Activated CD8-positive, alpha-beta memory T cell treated with anti-CD3 and anti-CD28 coated beads for 1 hour (primary cell): ENCODE data around the gene MED12L.
"Not testable (repeated sequence)": the region's sequence is repeated elsewhere in the genome, so short reads cannot be mapped to it uniquely, and the experiment has no call there.

Experiments
- DNase-seq, 2 donors: peaks; one replicate each; pipeline ENCODE4 v3.0.0-alpha.2; 2020; ENCODE audit warnings: low read depth in 1 of 2; ENCODE audit errors: extremely low read depth in 1 of 2

The MED12L gene

GRCh38 chr3:151209654-151210053, 124.2 kb downstream of the MED12L start:
- DNase-seq, result no peak

DNA sequence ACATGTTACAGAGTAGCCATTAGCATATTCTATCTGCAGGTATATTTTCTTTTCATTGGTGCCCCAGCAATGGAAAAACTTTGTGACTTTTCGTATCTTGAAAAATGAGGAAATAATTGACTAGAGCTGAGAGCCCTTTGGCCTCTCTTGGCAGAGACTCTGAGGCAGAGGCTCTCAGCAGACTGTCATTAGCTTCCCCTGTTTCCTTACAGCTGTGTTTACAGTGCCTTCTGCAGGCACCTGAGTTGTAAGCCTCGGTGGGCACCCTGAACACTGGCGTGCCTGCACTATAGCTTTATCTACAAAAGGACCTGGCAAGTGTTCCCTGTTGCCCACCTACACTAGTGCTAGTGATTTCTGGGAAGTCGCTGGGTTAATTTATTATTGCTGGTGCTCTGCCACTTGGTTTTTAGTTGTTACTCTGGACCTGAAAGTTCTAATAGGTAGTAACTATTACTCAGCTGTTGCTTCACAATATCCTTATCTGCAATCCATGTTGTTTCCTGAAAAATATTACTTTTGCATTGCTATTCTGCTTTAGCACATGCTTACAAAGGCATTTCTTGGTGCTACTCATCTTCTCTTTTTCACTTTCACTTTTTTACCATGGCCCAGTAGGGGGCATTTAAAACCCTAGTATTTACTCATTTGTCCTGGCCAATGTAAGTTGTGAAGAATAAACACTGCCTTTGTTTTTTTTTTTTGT, 125.4 kb downstream of the MED12L start:
- no peak for DNase-seq

GRCh38 chr3:151213151-151213550, 127.7 kb downstream of the MED12L start:
- no peak for DNase-seq

DNA sequence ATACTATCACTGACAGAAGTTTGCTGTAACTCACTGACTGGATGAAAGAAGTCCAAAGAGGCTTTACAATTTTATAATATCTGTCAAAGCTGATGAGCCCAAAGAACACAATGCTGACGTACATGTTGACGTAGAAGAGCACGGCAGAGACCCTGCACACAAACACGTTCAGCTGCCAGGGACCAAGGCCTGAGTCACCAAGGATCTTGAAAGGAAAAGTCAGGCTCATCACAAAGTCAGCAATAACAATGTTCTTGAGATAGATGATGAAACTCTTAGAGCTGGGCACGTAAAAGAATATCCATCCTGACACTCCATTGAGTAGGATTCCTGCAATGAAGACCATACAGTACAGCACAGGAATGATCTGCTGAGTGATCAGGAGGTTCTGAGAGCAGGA, 128.4 kb downstream of the MED12L start:
- no peak for DNase-seq

GRCh38 chr3:151214459-151214858, 129.0 kb downstream of the MED12L start:
- DNase-seq, result no peak

DNA sequence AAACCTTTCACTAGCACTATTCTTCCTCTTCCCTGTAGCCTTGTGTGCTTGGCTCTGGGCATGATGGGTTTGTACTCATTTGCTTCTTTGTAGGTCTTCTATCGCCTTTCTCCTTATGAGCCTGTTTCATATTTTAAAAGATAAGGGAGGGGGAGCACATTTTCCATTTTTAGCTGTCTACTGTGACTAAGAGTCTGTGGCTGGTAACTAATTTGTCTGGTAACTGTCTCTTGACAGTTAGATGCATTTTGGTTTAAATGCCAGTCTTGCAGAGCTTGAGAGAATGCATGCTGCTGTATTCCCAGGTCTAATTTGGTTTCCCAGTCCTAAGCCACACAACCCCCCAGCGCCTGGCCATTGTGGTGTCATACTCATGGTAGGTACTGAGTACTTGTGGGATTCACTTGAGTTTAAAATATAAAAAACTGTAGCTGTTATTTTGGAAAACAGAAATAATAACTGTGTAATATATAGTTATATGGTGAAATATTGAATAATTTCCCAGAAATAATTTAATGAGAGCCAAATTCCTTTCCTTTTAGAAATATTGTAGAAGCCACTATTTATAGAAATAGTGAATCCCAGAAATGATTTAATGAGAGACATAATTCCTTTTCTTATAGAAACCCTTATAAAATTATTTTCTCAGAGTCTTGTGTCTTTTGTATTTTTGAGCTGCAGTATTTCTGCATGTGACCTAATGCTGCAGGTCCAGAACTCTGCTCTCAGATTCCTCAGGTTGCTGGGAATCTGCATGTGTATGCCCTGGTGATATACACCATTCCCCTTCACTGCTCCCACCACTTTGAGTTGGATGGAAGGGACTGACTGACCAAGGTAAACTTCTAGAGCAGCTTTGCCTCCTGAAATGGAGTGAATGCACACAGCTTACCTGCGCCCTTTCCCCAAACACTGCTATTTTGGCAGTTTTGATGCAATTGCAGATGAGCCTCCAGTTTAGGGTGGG, 131.5 kb downstream of the MED12L start:
- DNase-seq, result no peak

- DNase-seq, result no peak
Observed at GRCh38 chr3:151218136-151218535, 132.7 kb downstream of the MED12L start.

GRCh38 chr3:151219056-151219455, 133.6 kb downstream of the MED12L start:
- no peak for DNase-seq

DNA sequence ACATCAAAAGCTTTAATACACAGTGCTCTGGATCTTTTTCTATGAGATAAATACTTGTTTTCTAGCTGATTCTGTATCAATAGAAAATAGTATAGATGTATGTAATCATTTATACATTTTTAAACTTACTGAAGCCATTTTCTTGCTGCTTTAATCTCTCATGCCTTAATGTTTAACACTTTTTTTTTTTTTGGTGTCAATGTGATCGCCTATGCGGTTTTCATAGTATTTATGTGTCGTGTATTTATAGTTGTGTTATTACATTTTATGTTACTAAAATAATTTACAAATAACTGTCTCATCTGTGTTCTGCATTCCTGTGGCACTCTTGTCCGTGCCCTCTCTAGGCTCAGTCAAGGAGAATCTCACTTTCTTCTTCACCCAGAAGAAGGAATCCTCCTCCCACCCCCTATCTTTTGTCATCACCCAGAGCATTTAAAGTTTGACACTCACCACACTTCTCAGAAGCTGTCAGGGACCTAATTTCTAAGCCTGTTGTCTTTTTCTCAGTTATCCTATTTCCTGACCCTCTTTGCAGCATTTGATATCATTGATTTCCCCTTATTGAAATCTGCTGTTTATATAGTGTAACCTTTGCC, 138.9 kb downstream of the MED12L start:
- no peak for DNase-seq

DNA sequence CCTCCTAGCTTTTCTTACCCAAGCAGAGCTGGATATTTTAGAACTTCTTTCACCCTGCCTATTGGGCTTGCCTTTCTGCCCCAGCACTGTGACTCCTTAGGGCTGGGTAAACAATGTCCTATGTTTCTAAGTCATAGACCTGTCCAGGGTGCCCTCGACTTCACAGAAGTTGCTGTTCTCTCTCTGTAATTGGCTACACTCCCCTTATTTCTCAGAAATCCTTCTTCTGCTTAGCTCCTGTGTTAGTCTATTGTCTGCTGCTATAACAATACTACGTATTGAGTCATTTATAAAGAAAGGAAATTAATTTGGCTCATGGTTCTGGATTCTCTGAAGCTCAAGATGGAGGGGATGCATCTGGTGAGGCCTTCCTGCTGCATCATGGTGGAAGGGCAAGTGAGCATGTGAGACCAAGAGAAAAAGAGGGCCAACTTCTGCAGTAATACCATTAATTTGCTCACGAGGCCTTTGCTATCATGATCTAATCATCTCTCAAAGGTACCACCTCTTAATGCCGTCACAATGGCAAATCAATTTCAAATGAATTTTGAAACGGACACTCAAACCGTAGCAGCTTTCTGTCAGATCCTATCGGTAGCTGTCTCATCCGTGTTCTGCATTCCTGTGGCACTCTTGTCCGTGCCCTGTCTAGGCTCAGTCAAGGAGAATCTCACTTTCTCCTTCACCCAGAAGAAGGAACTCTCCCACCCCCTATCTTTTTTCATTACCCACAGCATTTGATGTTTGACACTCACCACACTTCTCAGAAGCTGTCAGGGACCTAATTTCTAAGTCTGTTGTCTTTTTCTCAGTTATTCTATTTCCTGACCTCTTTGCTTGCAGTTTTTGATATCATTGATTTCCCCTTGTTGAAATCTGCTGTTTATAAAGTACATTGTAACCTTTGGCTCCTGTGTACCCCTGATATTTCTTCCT, 139.8 kb downstream of the MED12L start:
- no peak for DNase-seq

GRCh38 chr3:151226088-151226563, 140.7 kb downstream of the MED12L start:
- no peak for DNase-seq

GRCh38 chr3:151226825-151227224, 141.4 kb downstream of the MED12L start:
- DNase-seq, result no peak

DNA sequence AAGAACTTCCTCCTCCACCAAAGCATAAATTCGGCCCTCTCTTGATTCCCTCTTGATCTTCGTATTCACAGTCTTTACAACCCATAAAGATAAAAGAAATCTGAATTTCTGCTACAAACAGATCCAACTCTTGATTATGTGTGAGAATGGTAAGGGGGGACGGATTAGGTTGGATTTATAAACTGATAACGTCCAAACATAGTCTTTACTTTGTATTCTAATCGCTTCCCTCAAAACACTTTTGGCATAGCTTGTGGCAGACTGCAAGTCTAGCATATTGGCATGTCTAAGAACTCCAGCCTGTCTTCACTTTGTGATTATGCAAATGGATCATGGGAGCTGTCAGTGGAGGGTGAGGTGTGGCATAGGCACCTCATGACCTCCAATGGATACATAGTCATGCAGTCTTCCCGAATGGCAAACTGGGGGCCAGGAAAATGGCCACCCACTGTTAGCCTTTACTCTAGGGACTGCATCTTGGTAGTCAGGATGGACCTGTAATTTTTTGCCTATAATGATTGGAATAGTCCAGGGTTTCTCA, 141.9 kb downstream of the MED12L start:
- DNase-seq, result no peak

- DNase-seq, result peak; percentile 51 to 57
Observed at GRCh38 chr3:151227807-151228665, 142.6 kb downstream of the MED12L start.

GRCh38 chr3:151228666-151229040, 143.2 kb downstream of the MED12L start:
- no peak for DNase-seq

DNA sequence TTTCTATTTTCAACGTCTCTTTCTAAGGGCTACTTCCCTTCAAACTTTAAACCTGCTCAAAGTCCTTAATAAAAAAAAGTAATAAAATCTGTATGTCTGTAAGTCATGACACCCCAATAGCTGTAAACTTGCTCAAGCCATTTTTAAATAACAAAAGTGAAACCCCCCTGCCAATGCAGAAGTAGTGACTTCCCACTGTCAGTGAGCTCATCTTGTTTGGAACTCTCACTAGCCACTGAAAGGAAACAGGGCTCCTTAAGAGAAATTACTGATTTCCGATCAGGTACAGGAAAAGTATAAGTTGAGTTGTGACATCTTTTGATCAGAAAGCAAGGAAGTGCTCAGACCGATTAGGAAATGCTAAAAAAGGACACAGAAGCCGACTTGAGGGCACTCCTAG, 145.2 kb downstream of the MED12L start:
- no peak for DNase-seq

DNA sequence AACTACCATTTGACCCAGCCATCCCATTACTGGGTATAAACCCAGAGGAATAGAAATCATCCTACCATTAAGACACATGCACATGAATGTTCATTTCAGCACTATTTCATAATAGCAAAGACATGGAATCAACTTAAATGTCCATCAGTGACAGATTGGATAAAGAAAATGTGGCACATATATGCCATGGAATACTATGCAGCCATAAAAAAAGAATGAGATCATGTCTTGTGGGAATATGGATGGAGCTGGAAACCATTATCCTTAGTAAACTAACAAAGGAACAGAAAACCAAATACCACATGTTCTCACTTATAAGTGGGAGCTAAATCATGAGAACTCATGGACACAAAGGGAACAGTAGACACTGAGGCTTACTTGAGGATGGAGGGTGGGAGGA, 146.9 kb downstream of the MED12L start:
- DNase-seq, result not testable (repeated sequence)

DNA sequence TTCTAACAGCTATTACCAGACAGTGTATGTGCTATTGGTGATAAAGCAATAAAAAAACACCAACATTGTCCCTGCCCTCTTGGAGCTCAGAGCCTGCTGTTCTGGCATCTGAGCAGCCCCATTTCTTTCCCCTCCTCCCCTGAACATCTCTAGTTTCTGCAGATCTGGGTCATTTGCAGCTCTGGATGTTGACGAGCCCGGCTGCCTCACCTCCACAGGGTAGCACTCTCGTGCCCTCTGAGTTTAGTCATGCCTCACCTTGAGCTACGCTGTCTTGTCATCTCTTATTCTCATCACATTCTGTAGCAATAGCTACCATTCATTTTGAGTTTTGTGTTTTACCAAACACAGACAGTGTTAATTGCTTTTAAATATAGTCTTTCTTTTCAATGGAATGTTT, 147.5 kb downstream of the MED12L start:
- DNase-seq, result no peak

DNA sequence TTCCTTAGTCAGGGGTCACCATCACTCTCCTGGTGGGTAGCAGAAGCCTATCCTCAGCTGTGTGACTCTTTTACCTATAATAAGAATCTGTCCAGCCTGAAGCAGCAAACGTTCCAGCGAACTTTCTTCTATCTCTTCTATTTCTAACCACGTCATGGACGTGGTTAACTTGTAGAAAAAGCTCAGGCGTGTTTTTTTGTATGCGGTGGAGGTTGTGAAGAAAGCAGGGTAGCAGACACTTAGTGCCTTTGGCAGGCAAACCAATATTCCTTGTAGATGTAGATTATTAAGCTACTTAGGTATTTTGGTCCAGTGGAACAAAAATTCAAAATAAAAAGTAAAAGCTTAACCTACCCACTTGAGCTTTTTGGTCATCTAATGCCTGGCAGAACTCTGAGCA, 149.4 kb downstream of the MED12L start:
- no peak for DNase-seq
